ENCODE results near the gene SPOPL. TPM values are rescaled to one million over a fixed set of nuclear protein-coding genes. Genes with fewer than 3 reads are reported as not detected.
A peak's percentile ranks its signal among the peaks of the same experiment; 100 is the strongest.
"Not testable (repeated sequence)": the region's sequence is repeated elsewhere in the genome, so short reads cannot be mapped to it uniquely, and the experiment has no call there.

The SPOPL gene
- total RNA-seq = 12.7 TPM
- long read RNA-seq, full-length matches to known transcripts = 4 of 5 reads
- long read RNA-seq, partial matches to known transcripts = 0 of 5 reads
- long read RNA-seq, other reads (novel, unspliced or antisense) = 1 of 5 reads

DNA sequence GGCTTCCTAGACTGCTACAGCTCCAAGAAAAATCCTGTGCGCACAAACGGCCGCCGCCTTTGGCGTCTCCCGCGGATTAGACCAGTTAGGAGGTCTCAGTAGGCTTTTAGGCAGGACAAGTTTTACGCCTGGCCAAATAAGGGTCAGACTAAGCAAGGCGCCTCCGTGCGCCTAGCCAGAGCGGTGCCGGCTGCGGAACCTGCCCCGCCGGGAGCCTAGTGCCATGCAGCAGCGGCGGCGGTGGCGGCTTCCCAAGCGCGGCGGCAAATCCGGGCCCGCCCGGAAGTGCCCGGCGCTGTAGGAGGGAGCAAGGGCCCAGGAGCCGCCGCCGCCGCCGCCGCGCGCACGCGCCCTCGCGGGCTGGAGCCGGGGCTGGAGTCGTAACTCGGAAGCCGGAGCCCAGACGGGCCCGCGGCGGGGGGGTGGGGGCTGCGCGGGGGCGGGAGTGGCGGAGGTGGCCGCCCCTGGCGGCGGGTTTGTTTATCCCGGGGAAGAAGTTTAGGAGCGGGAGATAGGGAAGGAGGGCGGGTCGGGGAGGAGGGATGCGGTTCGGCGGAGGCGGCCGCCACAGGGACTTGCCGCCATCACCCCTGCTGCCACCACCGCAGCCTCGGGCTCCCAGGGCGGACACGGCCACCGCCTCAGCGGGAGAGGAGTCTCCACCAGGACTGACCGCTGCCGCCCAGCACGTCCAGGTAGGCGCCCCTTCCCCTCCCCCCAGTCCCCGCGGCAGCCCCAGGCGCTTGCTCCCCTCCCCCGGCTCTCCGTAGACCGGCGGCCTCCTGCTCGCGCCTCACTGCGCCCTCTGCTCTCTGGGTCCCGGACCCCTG lies at the start of gene SPOPL:
Gene SPOPL (plus strand): TSS at position 346 of the 830 bp plus-strand sequence. CDS start 48,447 bp downstream, outside the sequence.
- peak; percentile 97 for DNase-seq
- ATAC-seq = peak; percentile 99
- intact Hi-C loops (cut with micrococcal nuclease) = no loop called here

DNA sequence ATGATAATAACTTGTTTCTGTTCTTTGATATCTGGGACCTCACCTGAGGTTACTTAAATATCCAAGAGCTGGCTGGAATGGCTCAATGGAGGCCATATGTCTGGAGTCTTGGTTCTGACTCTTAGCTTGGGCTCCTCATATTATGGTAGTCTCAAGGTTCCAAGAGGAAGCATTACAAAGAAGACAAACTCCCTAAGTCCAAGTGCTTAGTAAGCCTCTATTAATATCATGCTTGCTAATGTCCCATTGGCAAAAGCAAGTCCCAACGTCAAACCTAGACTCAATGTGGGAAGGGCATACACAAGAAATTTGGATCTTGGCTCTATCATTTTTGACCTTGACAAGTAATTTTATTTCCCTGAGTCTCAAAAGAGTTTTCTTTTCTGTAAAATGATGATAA lies 49.2 kb upstream of the SPOPL start:
- DNase-seq = no peak
- intact Hi-C loops (cut with micrococcal nuclease) = no loop called here
- ATAC-seq = no peak

DNA sequence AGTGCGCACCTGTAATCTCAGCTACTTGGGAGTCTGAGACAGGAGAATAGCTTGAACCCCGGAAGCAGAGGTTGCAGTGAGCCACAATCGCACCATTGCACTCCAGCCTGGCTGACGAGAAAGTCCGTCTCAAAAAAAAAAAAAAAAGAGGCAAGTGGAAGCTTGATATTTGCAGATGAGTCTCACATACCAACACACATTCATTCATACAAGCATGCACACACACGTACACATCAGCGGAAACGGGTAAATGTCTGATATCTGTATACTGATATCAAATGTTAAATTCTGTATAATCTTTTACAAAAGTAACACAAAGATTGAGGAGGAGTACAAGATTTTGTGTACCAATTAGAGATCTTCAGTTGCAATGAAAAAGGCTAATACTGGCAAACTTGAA lies 47.8 kb upstream of the SPOPL start:
- ATAC-seq = no peak
- no peak for DNase-seq

DNA sequence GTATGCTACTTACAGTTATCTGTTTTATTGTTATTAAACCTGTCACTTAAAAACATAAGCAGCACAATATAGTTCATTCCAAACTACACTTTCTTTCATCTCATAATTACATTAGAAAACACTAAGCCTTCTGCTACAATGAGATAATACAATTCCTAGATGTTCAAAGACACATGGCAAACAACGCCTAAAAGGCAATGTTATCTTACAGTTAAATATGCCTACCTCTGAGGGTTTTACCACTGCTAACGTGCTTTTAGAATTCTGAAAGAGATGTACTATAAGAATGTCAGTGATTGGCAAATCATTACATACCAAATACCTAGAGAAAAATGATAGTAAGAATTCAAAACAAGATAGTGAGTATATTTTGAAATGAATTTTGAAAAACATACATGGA lies 46.8 kb upstream of the SPOPL start:
- intact Hi-C loops (cut with micrococcal nuclease) = no loop called here
- ATAC-seq (no peak), DNase-seq (no peak)

More for the DNA sequence above, 47.8 kb upstream of the SPOPL start:
- intact Hi-C loops (cut with micrococcal nuclease) = no loop called here

DNA sequence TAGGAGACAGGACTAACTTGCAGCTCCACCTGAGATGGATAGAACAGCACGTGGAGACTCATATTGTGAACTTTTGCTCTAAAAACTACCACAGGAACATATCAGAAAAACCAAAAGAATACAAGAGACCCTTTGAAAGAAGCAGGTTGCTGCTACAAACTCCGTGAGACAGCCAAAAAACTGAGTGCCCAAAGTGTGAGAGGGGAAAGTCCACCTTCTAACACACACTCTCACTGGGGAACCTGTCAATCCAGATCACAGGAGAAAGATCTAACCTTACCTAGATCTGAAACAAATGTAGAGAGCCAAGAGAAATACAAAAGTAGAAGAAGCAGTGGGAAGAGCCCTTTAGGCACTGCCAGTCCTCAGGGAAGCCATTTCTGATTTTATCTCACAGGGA lies 46.3 kb upstream of the SPOPL start:
- intact Hi-C loops (cut with micrococcal nuclease) = no loop called here
- no peak for ATAC-seq
- DNase-seq = no peak

DNA sequence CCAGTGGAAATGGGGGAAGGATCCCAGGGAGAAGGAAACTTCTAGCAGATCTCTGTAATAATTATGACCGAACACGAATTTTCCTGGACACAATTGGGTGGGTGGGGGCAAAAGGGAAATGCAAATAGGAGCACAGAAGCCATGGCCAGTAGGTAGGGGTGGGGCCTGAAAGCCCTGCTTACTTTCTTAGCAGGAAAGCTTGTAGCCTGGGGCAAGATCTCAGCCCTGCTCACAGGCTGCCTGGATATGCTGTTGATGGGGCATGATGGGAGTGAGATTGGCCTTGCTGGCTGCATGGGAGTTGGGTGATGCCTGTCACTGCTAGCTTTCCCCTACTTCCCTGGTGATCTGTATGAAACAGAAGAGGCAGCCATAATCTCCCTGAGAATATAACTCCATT lies 45.9 kb upstream of the SPOPL start:
- ATAC-seq (no peak), DNase-seq (no peak)
- intact Hi-C loops (cut with micrococcal nuclease) = no loop called here

DNA sequence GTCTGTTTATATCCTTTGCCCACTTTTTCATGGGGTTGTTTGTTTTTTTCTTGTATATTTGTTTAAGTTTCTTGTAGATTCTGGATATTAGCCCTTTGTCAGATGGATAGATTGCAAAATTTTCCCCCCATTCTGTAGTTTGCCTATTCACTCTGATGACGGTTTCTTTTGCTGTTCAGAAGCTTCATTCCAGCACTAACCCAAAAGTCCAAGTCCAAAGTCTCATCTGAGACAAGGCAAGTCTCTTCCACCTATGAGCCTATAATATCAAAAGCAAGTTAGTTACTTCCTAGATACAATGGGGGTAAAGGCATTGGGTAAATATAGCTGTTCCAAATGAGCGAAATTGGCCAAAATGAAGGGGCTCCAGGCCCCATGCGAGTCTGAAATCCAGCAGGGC lies 38.9 kb upstream of the SPOPL start:
- DNase-seq; intact Hi-C loops (cut with micrococcal nuclease); ATAC-seq: not testable (repeated sequence)

DNA sequence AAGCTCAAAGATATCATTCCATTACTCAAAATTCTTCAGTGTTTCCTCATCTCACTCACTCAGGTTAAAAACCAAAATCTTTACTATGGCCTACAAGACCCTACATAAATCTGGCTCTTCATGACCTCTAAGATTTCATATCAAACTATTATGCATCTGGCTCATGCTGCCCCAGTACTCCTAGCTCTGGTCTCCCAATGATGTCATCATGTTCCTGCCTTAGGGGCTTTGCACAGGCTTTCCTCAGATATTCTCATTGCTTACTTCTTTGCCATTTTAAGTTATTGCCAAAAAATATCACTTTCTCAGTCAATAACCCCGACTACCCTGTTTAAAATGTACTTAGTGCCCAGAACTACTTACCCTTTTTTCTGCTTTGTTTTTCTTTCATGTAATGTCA lies 33.0 kb upstream of the SPOPL start:
- intact Hi-C loops (cut with micrococcal nuclease) = no loop called here
- DNase-seq = no peak

DNA sequence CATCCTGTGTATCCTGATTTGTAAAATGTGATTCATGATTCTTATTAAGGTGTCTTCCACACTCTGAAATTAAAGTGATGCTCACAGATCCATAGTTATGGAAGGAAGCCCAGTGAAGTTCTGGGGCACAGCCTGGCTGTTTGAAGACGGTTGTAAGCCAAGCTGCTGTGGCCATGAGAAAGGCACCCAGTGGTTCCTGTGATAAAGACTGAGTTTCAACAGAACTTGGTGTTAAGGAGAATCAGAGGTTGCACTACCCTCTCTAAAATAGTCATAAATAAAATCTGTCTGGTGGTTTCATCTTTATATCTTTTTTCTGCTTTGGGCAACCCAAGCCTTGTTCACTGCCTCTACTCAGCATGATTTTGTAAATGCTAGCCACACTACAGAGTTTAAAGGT lies 32.2 kb upstream of the SPOPL start:
- intact Hi-C loops (cut with micrococcal nuclease) = no loop called here
- no peak for DNase-seq
- no peak for ATAC-seq

More for the DNA sequence above, 33.0 kb upstream of the SPOPL start:
- ATAC-seq = no peak

DNA sequence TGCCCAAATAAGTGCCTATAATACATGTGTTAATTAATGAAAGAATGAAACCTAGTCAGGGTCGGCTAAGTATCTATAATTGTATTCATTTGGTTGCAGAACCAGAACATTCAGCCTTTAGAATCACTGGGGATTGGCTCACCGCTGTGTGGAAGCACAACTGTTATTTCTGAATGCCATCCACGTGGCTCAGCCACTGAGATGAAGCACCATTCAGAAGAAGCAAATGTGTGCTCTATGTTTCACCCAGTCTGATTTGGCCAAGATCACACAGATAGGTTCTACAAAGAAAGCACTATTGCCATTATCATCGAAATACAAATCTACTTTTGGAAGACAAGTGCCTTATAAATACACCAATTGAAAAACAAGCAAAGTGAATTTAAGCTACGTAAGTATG lies 30.6 kb upstream of the SPOPL start:
- no peak for DNase-seq
- intact Hi-C loops (cut with micrococcal nuclease) = no loop called here

DNA sequence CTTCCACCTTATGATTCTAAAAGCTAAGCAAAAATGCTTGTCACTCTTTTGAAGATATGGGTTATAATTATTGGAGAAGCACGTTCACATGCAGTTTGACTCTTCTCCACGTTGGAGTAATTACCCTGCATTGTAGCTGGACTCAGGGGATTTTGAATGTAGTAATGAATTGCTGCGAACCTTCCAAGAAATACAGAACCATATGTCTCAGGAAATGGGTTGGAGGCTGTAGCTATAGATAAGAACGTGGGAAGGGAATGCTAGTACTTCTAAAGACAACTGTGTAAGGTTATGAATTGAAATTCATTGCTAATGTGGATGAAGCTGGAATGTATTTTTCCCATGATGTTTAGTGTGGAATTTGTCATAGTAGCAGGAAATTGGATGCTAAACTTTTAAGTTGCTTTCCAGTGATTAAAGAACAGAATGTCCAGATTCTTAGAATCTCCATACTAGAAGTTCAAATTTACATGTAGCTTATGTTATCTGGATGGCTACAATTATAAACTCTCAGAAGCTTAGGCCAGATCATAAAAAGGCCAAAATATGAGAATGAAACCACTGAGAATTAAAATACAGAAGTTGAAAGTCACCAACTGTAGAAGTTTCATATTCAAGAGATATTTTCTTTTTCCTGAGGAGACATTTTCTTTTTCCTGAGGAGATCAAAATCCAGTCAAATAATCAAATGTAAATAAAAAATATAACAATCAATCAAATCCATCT lies 27.3 kb upstream of the SPOPL start:
- intact Hi-C loops (cut with micrococcal nuclease) = no loop called here
- no peak for ATAC-seq

More for the DNA sequence above, 30.6 kb upstream of the SPOPL start:
- ATAC-seq = no peak

DNA sequence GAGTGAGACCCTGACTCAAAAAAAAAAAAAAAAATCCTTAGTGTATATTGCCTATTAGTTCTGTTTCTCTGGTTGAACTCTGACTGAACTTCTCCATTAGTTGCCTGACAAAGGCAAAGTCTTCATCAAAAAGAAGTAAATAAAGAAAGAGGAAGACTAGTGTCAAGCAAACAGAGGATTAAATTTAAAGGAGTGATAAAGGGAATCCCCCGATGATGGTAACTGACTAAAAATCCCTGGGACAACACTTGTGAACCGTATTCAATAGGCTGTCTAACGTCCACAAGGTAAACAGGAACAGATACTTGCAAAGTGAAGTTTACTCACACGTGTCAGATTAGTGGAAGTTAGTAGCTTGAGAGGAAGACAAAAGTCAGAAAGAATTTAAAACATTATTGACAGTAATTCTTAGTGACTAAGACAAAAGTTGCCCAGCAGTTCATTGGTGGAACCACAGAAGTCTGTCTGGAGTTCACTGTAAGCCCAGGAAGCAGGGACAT lies 26.2 kb upstream of the SPOPL start:
- intact Hi-C loops (cut with micrococcal nuclease) = no loop called here
- ATAC-seq = no peak
- DNase-seq = no peak

More for the DNA sequence above, 27.3 kb upstream of the SPOPL start:
- no peak for DNase-seq

DNA sequence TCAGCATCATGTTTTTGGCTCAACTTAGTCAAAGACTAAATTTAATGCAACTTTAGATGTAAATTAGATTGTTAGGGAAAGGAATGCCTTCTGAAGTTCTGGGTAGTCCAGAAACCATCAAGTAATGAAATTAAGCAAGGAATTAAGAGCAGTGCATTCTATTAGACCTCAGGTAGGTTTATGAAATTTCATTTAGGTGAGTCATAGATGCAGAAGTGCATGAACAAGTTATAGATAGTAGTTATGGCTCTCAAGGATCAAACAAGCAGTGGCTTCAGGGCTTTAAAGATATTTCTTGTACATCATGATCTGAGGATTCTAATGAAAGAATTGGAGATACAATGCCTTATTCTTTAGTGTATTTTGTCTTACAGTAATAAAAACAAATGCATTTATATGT lies 25.4 kb upstream of the SPOPL start:
- intact Hi-C loops (cut with micrococcal nuclease) = no loop called here
- no peak for DNase-seq
- ATAC-seq = no peak

DNA sequence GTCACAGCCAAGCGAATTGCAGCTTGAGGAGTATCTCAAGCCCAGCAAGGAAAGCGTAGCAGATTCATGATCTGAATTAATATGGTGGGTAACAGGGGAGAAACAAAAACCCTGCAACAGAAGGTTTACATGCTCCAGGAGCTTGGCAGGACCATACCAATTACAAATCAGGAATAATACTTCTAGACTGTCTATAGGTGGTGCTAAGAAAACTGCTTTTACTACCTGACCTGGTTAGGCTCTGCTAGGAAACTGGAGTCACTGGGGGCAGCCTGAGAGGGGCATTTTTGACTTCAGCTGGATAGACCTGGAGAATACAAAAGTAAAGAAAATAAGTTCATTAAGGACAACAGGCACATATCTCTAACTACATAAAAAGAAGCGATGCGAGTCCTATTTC lies 24.6 kb upstream of the SPOPL start:
- ATAC-seq = no peak
- intact Hi-C loops (cut with micrococcal nuclease) = no loop called here

DNA sequence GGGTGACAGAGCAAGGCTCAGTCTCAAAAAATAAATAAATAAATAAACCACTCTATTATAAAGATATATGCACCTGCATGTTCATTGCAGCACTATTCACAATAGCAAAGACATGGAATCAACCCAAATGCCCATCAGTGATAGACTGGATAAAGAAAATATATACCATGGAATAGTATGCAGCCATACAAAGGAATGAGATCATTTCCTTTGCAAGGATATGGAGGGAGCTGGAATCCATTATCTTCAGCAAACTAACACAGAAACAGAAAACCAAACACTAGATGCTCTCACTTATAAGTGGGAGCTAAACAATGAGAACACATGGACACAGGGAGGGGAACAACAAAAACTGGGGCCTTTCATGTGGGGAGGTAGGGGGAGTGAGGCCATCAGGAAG lies 18.8 kb upstream of the SPOPL start:
- ATAC-seq; intact Hi-C loops (cut with micrococcal nuclease); DNase-seq: not testable (repeated sequence)

More for the DNA sequence above, 24.6 kb upstream of the SPOPL start:
- DNase-seq = no peak

DNA sequence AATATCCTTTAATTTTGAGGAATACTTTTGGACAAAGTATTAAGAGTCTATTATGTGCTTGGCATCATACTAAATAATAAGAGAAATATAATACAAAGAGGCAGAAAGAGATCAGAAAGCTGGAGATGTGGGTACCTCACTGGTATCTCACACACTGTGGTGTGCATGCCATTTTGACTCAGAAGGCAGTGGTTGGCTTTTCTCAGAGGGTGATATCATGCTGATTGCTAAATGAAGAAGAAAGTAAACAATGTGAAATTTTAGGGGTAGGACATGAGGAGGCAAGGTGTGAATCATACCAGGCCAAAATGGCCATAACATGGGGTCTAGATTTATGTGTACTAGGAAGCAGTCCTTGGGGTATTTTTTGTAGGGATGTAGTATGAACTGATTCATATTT lies 16.6 kb upstream of the SPOPL start:
- no peak for DNase-seq
- intact Hi-C loops (cut with micrococcal nuclease) = no loop called here
- no peak for ATAC-seq

DNA sequence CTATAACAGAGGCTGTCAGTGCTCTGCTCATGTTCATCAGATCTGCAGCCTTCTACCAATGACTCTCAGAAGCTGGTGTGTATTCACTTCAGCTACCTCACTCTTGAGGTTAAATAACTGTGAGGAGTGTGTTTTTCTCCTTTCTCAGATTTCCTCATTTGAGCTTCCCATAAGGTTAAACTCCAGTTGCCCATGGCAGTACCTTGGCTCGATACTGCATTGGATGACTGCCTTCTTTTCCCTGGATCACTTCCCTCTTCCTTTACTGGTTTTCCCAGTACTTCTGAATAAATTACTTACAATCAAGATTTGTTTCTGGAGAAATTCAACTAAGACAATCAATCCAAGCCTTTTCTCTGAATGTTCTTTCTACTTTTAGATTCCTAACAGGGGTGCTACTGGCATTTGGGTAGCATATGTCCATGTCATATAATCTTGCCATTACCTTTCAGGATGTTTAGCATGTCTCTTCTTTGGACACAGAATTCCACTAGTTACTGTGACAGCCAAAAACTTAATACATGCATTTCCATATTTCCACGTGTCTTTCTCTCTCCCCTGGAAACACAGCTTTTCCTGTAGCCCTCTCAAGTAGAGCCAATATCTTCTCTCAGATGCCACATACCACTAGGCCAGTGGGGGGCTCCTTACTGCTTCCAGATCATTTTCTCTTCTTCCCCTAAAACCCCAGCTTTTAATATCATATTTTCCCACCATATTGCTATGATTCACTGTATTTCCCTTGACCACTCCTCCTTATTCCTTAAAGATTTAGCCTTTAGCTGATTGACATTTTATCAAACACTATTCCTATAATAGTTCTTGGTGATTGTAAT lies 15.0 kb upstream of the SPOPL start:
- no peak for ATAC-seq
- DNase-seq = no peak
- intact Hi-C loops (cut with micrococcal nuclease) = no loop called here

DNA sequence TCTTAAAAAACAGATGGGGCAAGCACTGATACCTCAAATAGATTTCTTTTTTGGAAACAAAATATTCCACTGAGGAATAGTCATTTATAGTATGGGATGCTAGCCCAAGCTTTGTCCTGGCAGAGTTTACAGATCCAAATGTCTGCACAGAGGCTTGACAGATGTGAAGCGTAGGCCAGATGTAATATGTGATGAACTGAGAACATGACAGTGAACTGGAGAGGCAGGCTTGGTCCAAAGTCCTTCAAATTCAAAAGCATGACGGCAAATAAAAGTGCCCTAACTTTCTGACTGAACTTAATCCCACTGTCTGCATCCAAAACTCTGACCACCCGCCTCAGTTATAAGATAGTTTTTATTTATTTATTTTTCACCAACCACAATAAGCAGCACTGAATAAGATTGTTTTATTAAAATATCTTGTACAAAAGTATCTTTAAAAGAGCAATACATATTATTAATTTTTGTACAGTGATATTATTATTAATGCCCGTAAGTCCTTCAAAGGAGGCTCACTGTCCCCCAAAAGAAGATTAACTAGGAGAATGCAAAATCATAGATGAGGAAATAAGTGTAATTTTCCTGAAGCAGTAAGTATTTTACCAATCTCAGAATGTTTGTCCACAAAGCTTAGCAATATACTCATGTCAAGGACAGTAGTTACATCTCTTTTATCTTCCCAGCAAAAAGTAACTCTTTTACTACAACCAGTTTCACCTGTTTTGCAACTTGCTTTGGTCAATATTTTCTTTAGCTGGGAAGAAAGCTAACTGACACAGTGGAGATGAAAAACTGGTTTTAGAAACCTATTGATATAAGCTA lies 10.7 kb upstream of the SPOPL start:
- ATAC-seq (no peak), DNase-seq (no peak)
- intact Hi-C loops (cut with micrococcal nuclease) = no loop called here

DNA sequence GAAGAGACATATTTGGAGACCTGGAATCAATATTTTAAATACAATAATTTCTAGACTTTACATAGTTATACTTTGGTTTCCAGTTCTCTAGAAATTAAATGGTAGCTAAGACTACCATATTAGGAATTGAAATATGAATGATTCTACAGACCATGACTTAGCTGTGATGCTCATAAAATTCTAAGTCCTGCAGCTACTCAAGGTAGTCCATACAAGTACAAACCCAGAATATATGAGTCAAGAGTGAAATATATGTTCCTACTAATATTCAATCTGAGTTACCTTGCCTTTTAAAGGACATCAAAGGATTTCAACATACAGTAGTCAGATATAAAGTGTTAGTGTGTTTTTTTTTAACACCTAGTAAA lies 10.1 kb upstream of the SPOPL start:
- ATAC-seq = no peak
- intact Hi-C loops (cut with micrococcal nuclease) = no loop called here
- DNase-seq = no peak

All from left ventricle myocardium superior (tissue), 1 donor.